Measurements from ENCODE around the gene CCDC27.
"Not testable (repeated sequence)": the region's sequence is repeated elsewhere in the genome, so short reads cannot be mapped to it uniquely, and the experiment has no call there.

The CCDC27 gene

DNA sequence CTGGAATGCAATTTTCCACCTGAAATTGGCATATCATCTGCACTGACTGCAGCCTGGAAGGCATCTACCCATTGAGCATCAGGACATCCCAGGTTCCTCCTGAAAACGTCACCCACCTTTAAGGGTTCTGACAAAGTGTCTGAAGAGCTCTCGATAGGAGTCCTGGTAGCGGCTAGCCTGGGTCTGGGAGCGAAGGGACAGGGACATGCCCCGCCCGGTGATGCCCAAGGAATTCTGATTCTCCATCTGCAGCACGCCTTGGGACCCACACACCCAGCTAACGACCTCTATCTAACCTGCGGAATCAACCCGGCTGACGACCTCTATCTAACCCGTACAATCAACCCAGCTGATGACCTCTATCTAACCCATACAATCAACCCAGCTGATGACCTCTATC, 13.3 kb upstream of the CCDC27 start:
- DNase-seq: no peak

- DNase-seq: no peak
These were observed 12.2 kb upstream of the CCDC27 start for GRCh38 chr1:3740042-3740441.

GRCh38 chr1:3740752-3741151, 11.5 kb upstream of the CCDC27 start:
- no peak for DNase-seq

- DNase-seq: no peak
These were observed 10.4 kb upstream of the CCDC27 start for GRCh38 chr1:3741566-3742438.

DNA sequence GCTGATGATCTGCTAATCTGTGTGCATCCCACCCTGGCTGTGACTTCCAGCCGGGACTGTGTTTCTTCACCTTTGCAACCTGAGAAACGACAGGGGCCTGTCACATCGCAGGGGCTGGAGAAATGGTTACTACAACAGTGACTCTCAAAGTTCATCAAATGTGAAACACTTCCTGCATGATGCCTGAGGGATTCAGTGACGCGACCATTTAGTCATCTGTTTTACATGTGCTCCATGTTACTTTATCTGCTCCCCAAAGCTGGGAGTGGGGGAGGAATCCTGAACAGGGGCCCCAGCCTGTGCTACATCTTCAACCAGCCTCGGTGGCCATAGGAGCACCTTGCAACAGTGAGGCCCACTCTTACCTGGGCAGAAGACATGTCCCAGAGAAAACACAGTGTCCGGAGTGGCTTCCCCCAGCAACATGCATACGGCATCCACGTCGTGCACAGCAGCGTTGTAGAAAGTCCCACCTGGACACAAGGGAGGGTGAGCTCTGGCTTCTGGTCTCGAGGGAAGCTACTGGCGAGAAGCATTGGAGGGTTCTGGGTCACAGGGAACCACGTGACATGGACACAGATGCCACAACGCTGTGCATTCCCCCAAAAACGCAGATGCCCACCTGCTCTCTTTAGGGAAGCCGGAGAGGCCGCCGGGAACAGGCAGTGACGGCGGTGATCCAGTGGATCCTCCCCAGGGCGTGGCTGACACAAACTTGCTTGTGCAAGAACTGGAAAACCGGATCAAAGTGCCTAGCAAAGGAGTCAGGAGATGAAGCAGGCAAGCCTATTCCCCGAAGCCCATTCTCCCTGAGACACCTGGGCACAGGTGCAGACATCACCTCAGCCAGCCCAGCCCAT, 9.6 kb upstream of the CCDC27 start:
- no peak for DNase-seq

DNA sequence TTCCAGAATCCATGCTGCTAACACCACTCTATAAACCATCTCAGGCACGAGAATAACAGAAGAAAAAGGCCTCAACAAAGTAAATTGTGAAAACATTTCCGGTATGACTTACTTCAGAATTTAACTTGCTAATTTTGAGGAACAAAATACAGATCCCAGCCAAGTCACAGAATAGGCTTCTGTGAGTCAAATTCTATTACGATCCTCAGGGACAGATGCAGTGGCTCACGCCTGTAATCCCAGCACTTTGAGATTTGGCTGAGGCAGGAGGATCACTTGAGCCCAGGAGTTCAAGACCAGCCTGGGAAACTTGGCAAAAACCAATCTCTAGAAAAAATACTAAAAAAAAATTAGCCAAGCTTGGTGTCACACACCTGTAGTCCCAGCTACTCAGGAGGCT, 8.8 kb upstream of the CCDC27 start:
- no peak for DNase-seq

DNA sequence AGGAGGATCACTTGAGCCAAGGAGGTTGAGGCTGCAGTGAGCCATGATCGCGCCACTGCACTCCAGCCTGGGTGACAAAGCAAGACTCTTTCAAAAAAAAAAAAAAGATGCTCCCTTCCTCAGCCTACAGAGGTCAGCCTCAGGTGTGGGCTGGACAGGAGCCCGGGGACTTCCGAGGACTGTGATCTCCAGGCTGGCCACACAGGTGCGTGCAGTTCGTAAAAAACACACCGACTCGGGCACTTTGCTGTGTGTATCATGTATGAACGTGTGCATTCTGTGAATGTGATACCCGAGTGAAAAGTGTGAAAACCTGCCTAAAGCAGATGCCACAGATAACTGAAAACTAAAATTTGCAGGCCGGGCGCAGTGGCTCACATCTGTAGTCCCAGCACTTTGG, 8.4 kb upstream of the CCDC27 start:
- DNase-seq: no peak

DNA sequence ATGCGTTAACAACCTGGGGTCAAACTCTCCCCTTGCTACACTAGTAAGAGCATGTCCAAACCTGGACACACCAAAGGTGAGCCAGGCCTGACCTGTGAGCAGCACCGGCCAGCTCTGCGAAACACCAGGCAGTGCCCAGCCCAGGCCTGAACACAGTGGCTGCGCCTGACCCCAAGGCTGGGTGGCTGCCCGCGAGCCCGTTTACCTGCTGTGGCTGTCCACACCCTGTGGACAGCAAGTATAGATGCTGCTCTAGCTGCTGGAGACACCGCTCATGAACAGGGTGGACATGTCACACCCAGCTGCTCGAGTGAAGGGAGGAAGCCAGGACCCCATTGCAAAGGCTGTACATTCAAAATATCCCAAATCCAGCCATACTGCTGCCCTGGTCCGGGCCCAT, 7.6 kb upstream of the CCDC27 start:
- DNase-seq: no peak

GRCh38 chr1:3745071-3745470, 7.2 kb upstream of the CCDC27 start:
- DNase-seq: no peak

GRCh38 chr1:3745590-3746381, 6.5 kb upstream of the CCDC27 start:
- DNase-seq: no peak

DNA sequence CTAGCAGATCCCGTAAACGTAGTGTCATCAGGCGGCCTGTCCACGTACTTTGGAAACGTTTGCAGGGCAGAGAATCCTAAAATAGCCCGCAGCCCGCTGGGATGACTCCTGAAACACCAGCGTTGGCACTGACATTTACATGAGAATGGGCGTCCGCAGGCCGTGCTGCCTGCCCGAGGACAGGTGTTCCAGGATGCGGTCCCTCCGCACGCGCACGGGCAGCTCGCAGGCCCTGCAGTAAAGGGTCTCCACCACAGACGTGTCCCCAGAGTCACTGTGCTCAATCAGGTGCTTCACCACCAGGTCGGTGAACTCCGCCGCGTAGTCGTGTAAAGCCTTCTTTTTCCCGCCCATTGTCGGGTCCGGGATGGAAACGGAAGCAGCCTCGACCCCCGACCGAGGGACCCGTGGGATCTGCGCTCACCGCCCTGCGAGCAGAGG, 5.8 kb upstream of the CCDC27 start:
- DNase-seq: no peak

DNA sequence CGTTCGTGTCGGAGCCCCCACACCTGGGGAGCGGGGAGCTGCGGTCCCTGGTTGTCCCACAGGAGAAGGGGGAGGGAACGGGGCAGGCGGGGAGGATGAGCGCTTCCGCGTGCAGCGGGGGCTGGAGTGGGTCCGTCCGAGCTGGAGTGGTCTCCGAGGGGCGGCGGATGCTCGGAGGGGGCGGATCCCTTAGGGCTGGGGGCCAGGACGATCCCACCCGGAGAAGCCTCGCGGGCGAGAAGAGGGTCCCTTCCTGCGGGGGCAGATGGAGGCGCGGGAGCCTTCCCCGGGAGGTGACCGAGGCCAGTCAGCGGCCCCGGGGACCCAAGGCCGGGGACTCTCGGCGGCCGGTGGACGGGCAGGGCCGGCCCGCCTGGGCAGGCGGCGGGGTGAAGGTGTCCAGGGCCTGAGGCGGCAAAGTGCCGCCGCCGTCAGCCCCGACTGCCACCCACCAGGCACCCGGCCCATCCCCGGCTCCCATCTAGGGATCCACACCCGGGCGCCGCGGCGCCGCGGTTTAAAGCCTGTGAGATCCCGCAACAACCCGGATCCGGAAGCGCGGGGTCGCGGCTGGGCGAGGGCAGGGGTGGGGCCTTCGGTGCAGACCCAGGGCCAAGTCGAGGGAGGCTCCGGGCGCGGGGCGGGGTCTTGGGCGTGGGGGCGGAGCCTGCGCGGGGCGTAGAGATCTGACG, 5.3 kb upstream of the CCDC27 start:
- DNase-seq: peak; percentile 84 to 90

DNA sequence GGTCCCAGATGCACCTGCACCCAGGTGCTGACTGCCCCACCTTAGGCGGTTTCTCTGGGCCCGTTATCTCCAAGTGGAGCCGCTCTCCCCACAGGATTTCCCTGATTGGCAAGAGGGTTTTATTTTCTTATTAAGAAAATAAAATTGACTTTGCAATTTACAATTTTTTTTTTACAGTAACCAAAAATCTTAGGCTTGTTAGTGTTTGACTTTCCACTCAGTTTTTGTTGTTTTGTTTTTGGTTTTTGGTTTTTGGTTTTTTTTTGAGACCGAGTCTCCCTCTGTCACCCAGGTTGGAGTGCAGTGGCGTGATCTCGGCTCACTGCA, 4.8 kb upstream of the CCDC27 start:
- no peak for DNase-seq

GRCh38 chr1:3747903-3748302, 4.3 kb upstream of the CCDC27 start:
- no peak for DNase-seq

DNA sequence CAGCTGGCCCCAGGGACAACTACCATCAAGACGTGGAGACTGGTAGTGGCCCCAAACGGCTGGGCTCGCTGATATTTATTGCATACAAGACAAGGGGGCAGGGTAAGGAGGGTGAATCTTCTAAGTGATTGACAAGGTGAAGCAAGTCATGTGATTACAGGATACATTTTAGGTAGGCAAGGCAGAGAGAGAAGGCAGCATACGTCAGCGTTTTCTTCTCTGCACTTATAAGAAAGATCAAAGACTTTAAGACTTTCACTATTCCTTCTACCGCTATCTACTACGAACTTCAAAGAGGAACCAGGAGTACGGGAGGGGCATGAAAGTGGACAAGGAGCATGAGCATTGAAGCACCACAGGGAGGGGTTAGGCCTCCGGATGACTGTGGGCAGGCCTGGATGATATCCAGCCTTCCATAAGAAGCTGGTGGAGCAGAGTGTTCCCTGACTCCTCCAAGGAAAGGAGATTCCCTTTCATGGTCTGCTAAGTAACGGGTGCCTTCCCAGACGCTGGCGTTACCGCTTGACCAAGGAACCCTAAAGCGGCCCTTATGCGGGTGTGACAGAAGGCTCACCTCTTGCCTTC, 3.8 kb upstream of the CCDC27 start:
- not testable (repeated sequence) for DNase-seq

- DNase-seq: no peak
These were observed 2.7 kb upstream of the CCDC27 start for GRCh38 chr1:3749512-3749911.

DNA sequence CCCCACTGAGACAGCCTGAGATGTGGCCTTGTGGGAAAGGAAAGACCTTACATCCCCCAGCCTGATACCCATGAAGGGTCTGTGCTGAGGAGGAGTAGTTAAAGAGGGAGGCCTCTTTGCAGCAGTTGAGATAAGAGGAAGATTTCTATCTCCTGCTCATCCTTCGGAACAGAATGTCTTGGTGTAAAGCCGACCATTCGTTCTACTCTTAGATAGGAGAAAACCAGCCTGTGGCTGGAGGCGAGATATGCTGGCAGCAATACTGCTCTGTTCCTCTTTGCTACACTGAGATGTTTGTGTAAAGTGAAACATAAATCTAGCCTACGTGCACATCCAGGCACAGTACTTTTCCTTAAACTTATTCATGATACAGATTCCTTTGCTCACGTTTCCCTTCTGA, 1.5 kb upstream of the CCDC27 start:
- DNase-seq: no peak

- no peak for DNase-seq
These were observed 1.6 kb downstream of the CCDC27 start for GRCh38 chr1:3753656-3754454.

DNA sequence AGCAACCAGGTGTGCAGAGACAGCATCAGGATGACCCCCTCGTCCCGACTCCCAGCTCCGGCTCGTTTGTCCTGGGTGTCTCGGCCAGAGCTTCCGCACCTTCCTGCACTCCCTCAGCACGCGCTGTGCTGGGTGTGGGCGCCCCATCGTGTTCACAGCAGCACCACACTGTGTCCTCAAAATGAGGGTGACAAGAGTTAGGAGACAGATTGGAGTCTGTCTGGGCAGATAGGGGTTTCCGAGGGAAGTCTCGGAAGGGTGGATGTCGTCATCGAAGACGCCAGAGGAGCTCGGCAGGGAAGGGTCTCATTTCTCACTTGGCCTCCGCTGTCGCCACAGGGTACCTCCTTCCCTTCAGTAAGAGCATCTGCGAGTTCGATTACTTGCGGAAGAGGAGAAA, 4.1 kb downstream of the CCDC27 start:
- no peak for DNase-seq

- no peak for DNase-seq
These were observed 6.9 kb downstream of the CCDC27 start for GRCh38 chr1:3759164-3759563.

GRCh38 chr1:3759796-3760195, 7.5 kb downstream of the CCDC27 start:
- DNase-seq: no peak
